Spleen (tissue), 11 donors: Measurements from ENCODE around the gene TERT. TPM values are rescaled to one million over a fixed set of nuclear protein-coding genes. Genes with fewer than 3 reads are reported as not detected.

Experiments used
- DNase-seq: peaks from one replicate; pipeline ENCODE4 v3.0.0-alpha.2; 2020
- H3K27ac ChIP-seq, 8 donors: fragments of 200-600 bp; sonication (generic) in 7 of 8; 1 replicate in 4 of 8; 2 replicates in 4 of 8; pipeline versions ENCODE4 v1.5.0 to v1.8.0; 2016 to 2021; ENCODE audit warnings: inconsistent platforms in 4 of 8, mild to moderate bottlenecking in 4 of 8, moderate library complexity in 1 of 8
- H3K27me3 ChIP-seq, 7 donors: fragments of 200-600 bp; sonication (generic) in 6 of 7; replicated peaks in 1 of 7; 1 replicate in 4 of 7; 2 replicates in 3 of 7; pipeline versions ENCODE4 v1.5.0 to v1.8.0; 2016 to 2021; ENCODE audit warnings: inconsistent platforms in 3 of 7, mild to moderate bottlenecking in 1 of 7
- H3K36me3 ChIP-seq, 6 donors: fragments of 200-600 bp; sonication (generic) in 5 of 6; 1 replicate in 4 of 6; 2 replicates in 2 of 6; pipeline versions ENCODE4 v1.5.0 to v1.8.0; 2016 to 2021; ENCODE audit warnings: inconsistent platforms in 2 of 6
- H3K4me1 ChIP-seq, 6 donors: fragments of 200-600 bp; sonication (generic) in 5 of 6; 1 replicate in 3 of 6; 2 replicates in 3 of 6; pipeline versions ENCODE4 v1.5.0 to v1.8.0; 2016 to 2021; ENCODE audit warnings: inconsistent platforms in 3 of 6
- H3K4me3 ChIP-seq, 8 donors: fragments of 200-600 bp; sonication (generic) in 7 of 8; 1 replicate in 4 of 8; 2 replicates in 4 of 8; pipeline versions ENCODE4 v1.5.0 to v1.8.0; 2016 to 2021; ENCODE audit warnings: inconsistent platforms in 4 of 8, mild to moderate bottlenecking in 4 of 8, moderate library complexity in 2 of 8
- H3K9me3 ChIP-seq, 8 donors: fragments of 200-600 bp; sonication (generic) in 7 of 8; 1 replicate in 4 of 8; 2 replicates in 4 of 8; pipeline versions ENCODE4 v1.5.0 to v1.8.0; 2016 to 2021; ENCODE audit warnings: inconsistent platforms in 4 of 8
- CTCF ChIP-seq, 11 experiments: fragments of 200-600 bp in 7 of 11; fragments of 450-650 bp in 4 of 11; sonication (generic) in 4 of 11; IDR thresholded peaks in 8 of 11; conservative IDR thresholded peaks in 3 of 11; 1 replicate in 7 of 11; 2 replicates in 4 of 11; pipeline versions ENCODE4 v1.4.0 to v1.8.0; 2016 to 2021; ENCODE audit warnings: antibody characterized with exemption in 11 of 11, inconsistent platforms in 4 of 11, mild to moderate bottlenecking in 1 of 11
- POLR2A ChIP-seq, 3 donors: fragments of 450-650 bp; IDR thresholded peaks; one replicate each; pipeline ENCODE4 v1.5.1; 2017; ENCODE audit warnings: antibody characterized with exemption in 3 of 3, mild to moderate bottlenecking in 1 of 3
- POLR2AphosphoS5 ChIP-seq, 3 donors: sonication (generic); formaldehyde crosslinking; IDR thresholded peaks; one replicate each; pipeline ENCODE4 v1.5.1; 2017; ENCODE audit warnings: antibody characterized with exemption in 3 of 3
- WGBS, 5 donors: extraction: QIAGEN DNeasy Blood & Tissue Kit in 3 of 5; methylation state at CpG; one replicate each; pipeline versions ENCODE4 v1.1.5 to v1.1.7; 2013 to 2018; 5-methylcytosine and 5-hydroxymethylcytosine counted together
- intact Hi-C: fragments of 100-400 bp; cut with DNase I; formaldehyde crosslinking; loops from one replicate; pipeline ENCODE4 v1.15.0; 2023; ENCODE audit warnings: low total_unique reads
- polyA plus RNA-seq, 3 donors: library from polyadenylated mRNA; stranded (reverse); fragments of 200-250 nt; gene quantifications; one replicate each; pipeline ENCODE4 v1.2.1, GENCODE V29; 2013
- total RNA-seq, 7 donors: library from RNA; depleted of rRNA in 3 of 7; stranded (reverse); fragments of >200 nt in 3 of 7; fragmentation: NEBNext Ultra II Directional in 4 of 7; extraction: Animal tissue kit (Norgen Biotek cat#: 25700) in 4 of 7; gene quantifications; one replicate each; pipeline versions ENCODE4 v1.1.0 to v1.2.1, GENCODE V29; 2016 to 2021
- donor health status: healthy with polysubstance abuse.
- donor health status: DM: no; HTN: no; CAD: no; lungs with moderate emphysema.
- donor health status: DM: no; HTN: no; CAD: no.
- donor health status: Bipolar disorder and iron deficiency.
- donor health status: healthy.
- donor health status: DM: no; HTN: no; CAD: no.
- donor health status: DM: yes; HTN: yes; CAD: no.

The TERT gene
- total and polyA plus RNA-seq, 10 donors = 0.09 to 5.3 (median 0.40) TPM; not detected in 2

GRCh38 chr5:1211701-1212100 lies 83.2 kb downstream of the TERT start:
- H3K4me3 ChIP-seq = no peak overlapping the region
- H3K4me1 ChIP-seq = no peaks in the 10 kb centered on the region
- 90 to 99% (median 95%) methylated on average over 7 to 9 of the region's 9 CpGs for WGBS, 5 donors
- intact Hi-C loops = no loop called here
- peaks cover 0 to 5% (median 0%) of the 10 kb centered on the region in 8 donors for H3K9me3 ChIP-seq
- DNase-seq = peak; percentile 54
- TF ChIP-seq CTCF (IDR thresholded peaks at IDR 0.05 in 8 of 11, conservative IDR thresholded peaks at IDR 0.05 in 3 of 11) = no peak
- no peak for TF ChIP-seq POLR2A (IDR thresholded peaks at IDR 0.05)
- TF ChIP-seq POLR2AphosphoS5 (IDR thresholded peaks at IDR 0.05) = no peak
- peaks cover 0 to 47% (median 0%) of the 10 kb centered on the region in 7 donors for H3K27me3 ChIP-seq
- no peak overlapping the region for H3K27ac ChIP-seq
- H3K36me3 ChIP-seq = no peaks in the 10 kb centered on the region

- Histone ChIP-seq H3K9me3 (peaks cover 0 to 5% (median 0%) of the 10 kb centered on the region in 8 donors), H3K36me3 (no peaks in the 10 kb centered on the region), H3K4me3 (no peak overlapping the region), H3K4me1 (no peaks in the 10 kb centered on the region), H3K27ac (no peak overlapping the region), H3K27me3 (peaks cover 0 to 49% (median 0%) of the 10 kb centered on the region in 7 donors)
- no peak for DNase-seq
- TF ChIP-seq POLR2A (IDR thresholded peaks at IDR 0.05) (no peak), POLR2AphosphoS5 (IDR thresholded peaks at IDR 0.05) (no peak), CTCF (IDR thresholded peaks at IDR 0.05 in 8 of 11, conservative IDR thresholded peaks at IDR 0.05 in 3 of 11) (no peak)
- WGBS, 5 donors = 81 to 86% (median 82%) methylated on average over 19 to 21 of the region's 21 CpGs
- intact Hi-C loops = no loop called here
Measured at GRCh38 chr5:1210832-1211251, 84.0 kb downstream of the TERT start.

GRCh38 chr5:1209896-1210776 lies 84.7 kb downstream of the TERT start:
- Histone ChIP-seq H3K27me3 (peaks cover 0 to 51% (median 0%) of the 10 kb centered on the region in 7 donors), H3K9me3 (no peaks in the 10 kb centered on the region), H3K36me3 (no peaks in the 10 kb centered on the region), H3K27ac (no peak overlapping the region), H3K4me1 (peaks cover 0 to 2% (median 0%) of the 10 kb centered on the region in 6 donors), H3K4me3 (no peak overlapping the region)
- no peak for DNase-seq
- WGBS, 5 donors = 79 to 92% (median 85%) methylated on average over 17 to 21 of the region's 21 CpGs
- intact Hi-C loops = no loop called here
- no peak for TF ChIP-seq POLR2AphosphoS5 (IDR thresholded peaks at IDR 0.05)
- no peak for TF ChIP-seq CTCF (IDR thresholded peaks at IDR 0.05 in 8 of 11, conservative IDR thresholded peaks at IDR 0.05 in 3 of 11)
- TF ChIP-seq POLR2A (IDR thresholded peaks at IDR 0.05) = no peak

GRCh38 chr5:1209489-1209852 lies 85.4 kb downstream of the TERT start:
- no peak for DNase-seq
- H3K36me3 ChIP-seq = no peaks in the 10 kb centered on the region
- WGBS, 5 donors = 50 to 79% (median 62%) methylated on average over 2 of the region's 2 CpGs
- no peaks in the 10 kb centered on the region for H3K9me3 ChIP-seq
- peaks cover 0 to 8% (median 0%) of the 10 kb centered on the region in 6 donors for H3K4me1 ChIP-seq
- H3K4me3 ChIP-seq = no peak overlapping the region
- intact Hi-C loops = no loop called here
- H3K27me3 ChIP-seq = peaks cover 0 to 51% (median 0%) of the 10 kb centered on the region in 7 donors
- H3K27ac ChIP-seq = no peak overlapping the region
- TF ChIP-seq POLR2AphosphoS5 (IDR thresholded peaks at IDR 0.05) (no peak), POLR2A (IDR thresholded peaks at IDR 0.05) (no peak), CTCF (IDR thresholded peaks at IDR 0.05 in 8 of 11, conservative IDR thresholded peaks at IDR 0.05 in 3 of 11) (no peak)
